Loucy (cell line): Measurements from ENCODE around the gene HMGN5.

Source experiments
- H2AFZ ChIP-seq: fragments of 200-600 bp; sonication (generic); 2 replicates; pipeline ENCODE4 v1.6.0; 2016; ENCODE audit warnings: antibody characterized with exemption, mild to moderate bottlenecking, low read length, moderate library complexity
- H3F3A ChIP-seq: fragments of 200-600 bp; 2 replicates; pipeline ENCODE4 v1.6.0; 2016; ENCODE audit warnings: antibody characterized with exemption, low read depth, mild to moderate bottlenecking
- H3K27me3 ChIP-seq: fragments of 200-600 bp; sonication (generic); 2 replicates; pipeline ENCODE4 v1.6.1; 2014; ENCODE audit warnings: low read length, mild to moderate bottlenecking; ENCODE audit not compliant: insufficient read depth, poor library complexity, severe bottlenecking
- H3K36me3 ChIP-seq: fragments of 200-600 bp; sonication (generic); 2 replicates; pipeline ENCODE4 v1.6.1; 2016; ENCODE audit warnings: low read length; ENCODE audit not compliant: insufficient read depth
- H3K4me1 ChIP-seq: fragments of 200-600 bp; sonication (generic); 2 replicates; pipeline ENCODE4 v1.5.1; 2014; ENCODE audit warnings: low read length, mild to moderate bottlenecking; ENCODE audit not compliant: insufficient read depth, poor library complexity, severe bottlenecking
- H3K4me2 ChIP-seq: fragments of 200-600 bp; sonication (generic); 2 replicates; pipeline ENCODE4 v1.6.0; 2014; ENCODE audit warnings: antibody characterized with exemption, low read length, low read depth, mild to moderate bottlenecking; ENCODE audit not compliant: poor library complexity, severe bottlenecking
- H3K4me3 ChIP-seq: fragments of 200-600 bp; sonication (generic); 2 replicates; pipeline ENCODE4 v1.5.1; 2014; ENCODE audit warnings: low read length, mild to moderate bottlenecking, mixed read lengths; ENCODE audit not compliant: poor library complexity, severe bottlenecking
- H3K79me2 ChIP-seq: fragments of 200-600 bp; sonication (generic); 2 replicates; pipeline ENCODE4 v1.6.1; 2014; ENCODE audit warnings: low read length; ENCODE audit not compliant: insufficient read depth
- H3K9ac ChIP-seq: fragments of 200-600 bp; sonication (generic); 2 replicates; pipeline ENCODE4 v1.6.0; 2014; ENCODE audit warnings: mild to moderate bottlenecking, low read depth, low read length, moderate library complexity; ENCODE audit not compliant: poor library complexity, severe bottlenecking
- H3K9me2 ChIP-seq: fragments of 200-600 bp; sonication (generic); replicated peaks from 2 replicates; pipeline ENCODE4 v1.6.1; 2016; ENCODE audit warnings: low read depth, low read length, mixed read lengths
- H3K9me3 ChIP-seq: fragments of 200-600 bp; sonication (generic); 2 replicates; pipeline ENCODE4 v1.6.1; 2014; ENCODE audit warnings: mild to moderate bottlenecking, antibody characterized with exemption, low read length, low read depth; ENCODE audit not compliant: insufficient read depth
- H4K20me1 ChIP-seq: fragments of 200-600 bp; sonication (generic); 2 replicates; pipeline ENCODE4 v1.6.0; 2014; ENCODE audit warnings: antibody characterized with exemption, low read length, mild to moderate bottlenecking; ENCODE audit not compliant: insufficient read depth, poor library complexity, severe bottlenecking
- CTCF ChIP-seq: fragments of 200-600 bp; sonication (generic); conservative IDR thresholded peaks from 2 replicates; pipeline ENCODE4 v1.5.1; 2014; ENCODE audit warnings: mild to moderate bottlenecking, antibody characterized with exemption, low read length
- EZH2phosphoT487 ChIP-seq: fragments of 200-600 bp; IDR thresholded peaks from 2 replicates; pipeline ENCODE4 v1.6.1; 2018; ENCODE audit warnings: antibody characterized with exemption, mild to moderate bottlenecking, moderate library complexity, borderline replicate concordance

HMGN5 gene

GRCh38 chrX:81238166-81238565, 36.5 kb upstream of the HMGN5 start:
- TF ChIP-seq CTCF (no peak), EZH2phosphoT487 (no peak)
- no peaks in the 10 kb centered on the region for H3K27me3 ChIP-seq
- peaks cover 10% of the 10 kb centered on the region; the same call in 1 of the 2 replicates for H3K79me2 ChIP-seq
- no peaks in the 10 kb centered on the region for H4K20me1 ChIP-seq
- H3K4me3 ChIP-seq, result no peak overlapping the region
- no peaks in the 10 kb centered on the region for H3K9me2 ChIP-seq
- peaks cover 18% of the 10 kb centered on the region; the same call in 1 of the 2 replicates for H3K36me3 ChIP-seq
- no peaks in the 10 kb centered on the region for H3F3A ChIP-seq
- peaks cover 9% of the 10 kb centered on the region; the same call in 1 of the 2 replicates for H3K9me3 ChIP-seq
- H3K4me1 ChIP-seq, result no peaks in the 10 kb centered on the region
- H3K9ac ChIP-seq, result no peak overlapping the region
- no peak overlapping the region for H3K4me2 ChIP-seq
- no peak overlapping the region for H2AFZ ChIP-seq

DNA sequence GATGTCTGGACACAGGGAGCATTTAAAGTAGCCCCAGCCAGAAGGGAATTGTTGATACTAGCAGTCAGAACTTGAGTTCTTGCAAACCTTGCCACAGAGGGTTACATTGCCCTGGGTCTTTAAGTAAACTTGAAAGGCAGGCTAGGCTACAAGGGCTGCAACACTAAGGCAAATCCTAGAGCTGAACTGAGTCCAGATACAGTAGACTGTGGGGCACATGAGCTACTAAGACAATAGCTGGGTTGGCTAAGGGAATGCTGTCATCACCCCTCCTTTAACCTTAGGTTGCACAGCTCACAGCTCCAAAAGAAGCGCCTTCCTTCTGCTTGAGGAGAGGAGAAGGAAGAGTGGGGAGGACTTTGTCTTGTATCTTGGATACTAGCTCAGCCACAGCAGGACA, 35.8 kb upstream of the HMGN5 start:
- Histone ChIP-seq H3K79me2 (peaks cover 12% of the 10 kb centered on the region; the same call in 1 of the 2 replicates), H3K36me3 (peaks cover 18% of the 10 kb centered on the region; the same call in 1 of the 2 replicates), H4K20me1 (no peaks in the 10 kb centered on the region), H3K27me3 (no peaks in the 10 kb centered on the region), H3K4me2 (no peak overlapping the region), H3K9ac (no peak overlapping the region), H3K4me3 (no peak overlapping the region), H3F3A (no peaks in the 10 kb centered on the region), H3K4me1 (no peaks in the 10 kb centered on the region), H3K9me3 (peaks cover 9% of the 10 kb centered on the region; the same call in 1 of the 2 replicates), H3K9me2 (no peaks in the 10 kb centered on the region), H2AFZ (no peak overlapping the region)
- no peak for TF ChIP-seq CTCF

GRCh38 chrX:81232218-81232617, 30.5 kb upstream of the HMGN5 start:
- Histone ChIP-seq H3K9me2 (no peaks in the 10 kb centered on the region), H4K20me1 (no peaks in the 10 kb centered on the region), H3F3A (no peaks in the 10 kb centered on the region), H3K9me3 (no peaks in the 10 kb centered on the region), H3K36me3 (no peaks in the 10 kb centered on the region), H3K9ac (no peak overlapping the region), H3K79me2 (peaks cover 32% of the 10 kb centered on the region; the same call in 1 of the 2 replicates), H3K4me1 (no peaks in the 10 kb centered on the region), H3K4me2 (no peak overlapping the region), H3K4me3 (no peak overlapping the region), H2AFZ (no peak overlapping the region), H3K27me3 (no peaks in the 10 kb centered on the region)
- TF ChIP-seq CTCF (no peak), EZH2phosphoT487 (no peak)
